Astrocyte (in vitro differentiated cells and primary cell): ENCODE data around the gene CCDC85A. TPM values are rescaled to one million over a fixed set of nuclear protein-coding genes. Genes with fewer than 3 reads are reported as not detected.
"Not testable (repeated sequence)": the region's sequence is repeated elsewhere in the genome, so short reads cannot be mapped to it uniquely, and the experiment has no call there.

Experiments
- DNase-seq: peaks from one replicate; pipeline ENCODE4 v3.0.0-alpha.2; 2010; ENCODE audit warnings: low read depth
- FAIRE-seq: peaks from 2 replicates; lab custom pipeline; 2011; peaks lifted over from hg19 to GRCh38; lab: Jason Lieb, UNC
- H2AFZ ChIP-seq: 2 replicates; pipeline ENCODE4 v1.6.0; 2012; ENCODE audit warnings: low read depth, low read length, inconsistent platforms
- H3K27ac ChIP-seq: 2 replicates; pipeline ENCODE4 v1.5.1; 2011; ENCODE audit warnings: low read depth, low read length, inconsistent platforms
- H3K27me3 ChIP-seq: 2 replicates; pipeline ENCODE4 v1.6.0; 2011; ENCODE audit warnings: low read length, inconsistent platforms; ENCODE audit not compliant: insufficient read depth
- H3K36me3 ChIP-seq: 2 replicates; pipeline ENCODE4 v1.5.1; 2011; ENCODE audit warnings: low read length, inconsistent platforms; ENCODE audit not compliant: insufficient read depth
- H3K4me1 ChIP-seq: 2 replicates; pipeline ENCODE4 v1.5.1; 2011; ENCODE audit warnings: low read length, inconsistent platforms; ENCODE audit not compliant: insufficient read depth
- H3K4me2 ChIP-seq: 2 replicates; pipeline ENCODE4 v1.6.0; 2012; ENCODE audit warnings: low read length, inconsistent platforms
- H3K4me3 ChIP-seq: 2 replicates; pipeline ENCODE4 v1.5.1; 2011; ENCODE audit warnings: low read depth, mild to moderate bottlenecking, low read length, inconsistent platforms; ENCODE audit not compliant: insufficient read depth
- H3K79me2 ChIP-seq: 2 replicates; pipeline ENCODE4 v1.6.0; 2012; ENCODE audit warnings: mild to moderate bottlenecking, low read length, inconsistent platforms; ENCODE audit not compliant: insufficient read depth
- H3K9ac ChIP-seq: 2 replicates; pipeline ENCODE4 v1.6.0; 2012; ENCODE audit warnings: mild to moderate bottlenecking, low read length, inconsistent platforms
- H3K9me3 ChIP-seq: 2 replicates; pipeline ENCODE4 v1.5.1; 2012; ENCODE audit warnings: low read depth, mild to moderate bottlenecking, low read length, inconsistent platforms; ENCODE audit not compliant: insufficient read depth
- H4K20me1 ChIP-seq: 2 replicates; pipeline ENCODE4 v1.6.0; 2012; ENCODE audit warnings: low read length, inconsistent platforms; ENCODE audit not compliant: insufficient read depth
- H3K27ac Mint-ChIP-seq: one replicate; pipeline ENCODE4 v1.8.0; 2021; ENCODE audit warnings: mild to moderate bottlenecking, mixed read lengths; ENCODE audit not compliant: unreplicated experiment
- H3K27me3 Mint-ChIP-seq: one replicate; pipeline ENCODE4 v1.8.0; 2021; ENCODE audit warnings: low read depth, mixed read lengths; ENCODE audit not compliant: unreplicated experiment
- H3K36me3 Mint-ChIP-seq: one replicate; pipeline ENCODE4 v1.8.0; 2021; ENCODE audit warnings: low read depth, mixed read lengths; ENCODE audit not compliant: unreplicated experiment
- H3K4me1 Mint-ChIP-seq: one replicate; pipeline ENCODE4 v1.8.0; 2021; ENCODE audit warnings: low read depth, mixed read lengths; ENCODE audit not compliant: unreplicated experiment
- H3K4me3 Mint-ChIP-seq: one replicate; pipeline ENCODE4 v1.8.0; 2021; ENCODE audit warnings: mild to moderate bottlenecking, moderate library complexity, mixed read lengths; ENCODE audit not compliant: unreplicated experiment
- H3K9me3 Mint-ChIP-seq: one replicate; pipeline ENCODE4 v1.8.0; 2021; ENCODE audit warnings: mild to moderate bottlenecking, mixed read lengths; ENCODE audit not compliant: unreplicated experiment
- EZH2 ChIP-seq: IDR thresholded peaks from 2 replicates; pipeline ENCODE4 v1.6.1; 2012; ENCODE audit warnings: mild to moderate bottlenecking, low read length, inconsistent platforms; ENCODE audit not compliant: insufficient read depth
- total RNA-seq: library from RNA; stranded (reverse); gene quantifications from 2 replicates; pipeline ENCODE4 v1.2.1, GENCODE V29; 2021
- TF ChIP-seq, protein P1 (sequence below): IDR thresholded peaks from 2 replicates; pipeline ENCODE4 v1.5.1; 2011; ENCODE audit warnings: low read depth, mild to moderate bottlenecking, inconsistent platforms, low read length, moderate library complexity; ENCODE audit not compliant: insufficient read depth

The CCDC85A gene
- total RNA-seq, 1 donor from 2014 or later: 8.9 TPM

DNA sequence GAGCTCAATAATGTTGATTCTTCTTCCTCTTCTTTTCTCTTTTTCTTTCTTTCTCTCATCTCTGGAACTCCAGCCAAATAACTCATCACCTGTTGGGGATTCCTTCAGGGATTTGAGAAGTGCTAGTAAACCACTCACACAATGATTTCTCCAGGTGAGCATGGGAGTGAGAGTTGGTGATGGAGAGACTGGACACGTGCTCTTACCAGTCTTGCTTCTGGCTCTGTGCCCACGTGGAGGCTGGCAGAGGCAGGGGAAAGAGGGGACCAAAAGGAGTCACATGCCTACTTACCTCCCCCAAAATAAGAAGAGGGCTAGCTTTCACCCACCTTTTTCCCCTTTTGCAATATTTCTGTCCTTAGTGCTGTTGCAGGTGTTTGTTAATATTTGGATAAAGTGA lies 28.6 kb upstream of the CCDC85A start:
- Histone ChIP-seq H3K36me3 (no peaks in the 10 kb centered on the region), H3K4me1 (no peaks in the 10 kb centered on the region), H3K9me3 (no peaks in the 10 kb centered on the region), H3K9ac (no peak overlapping the region), H4K20me1 (no peaks in the 10 kb centered on the region), H2AFZ (no peak overlapping the region), H3K27ac (no peak overlapping the region), H3K4me3 (no peak overlapping the region), H3K27me3 (no peaks in the 10 kb centered on the region), H3K79me2 (no peaks in the 10 kb centered on the region), H3K4me2 (no peak overlapping the region)
- Mint-ChIP-seq H3K27me3 (peaks cover 14% of the 10 kb centered on the region), H3K4me1 (no peaks in the 10 kb centered on the region), H3K4me3 (no peak overlapping the region), H3K27ac (no peak overlapping the region), H3K36me3 (no peaks in the 10 kb centered on the region), H3K9me3 (no peaks in the 10 kb centered on the region)
- TF ChIP-seq, protein P1, sequence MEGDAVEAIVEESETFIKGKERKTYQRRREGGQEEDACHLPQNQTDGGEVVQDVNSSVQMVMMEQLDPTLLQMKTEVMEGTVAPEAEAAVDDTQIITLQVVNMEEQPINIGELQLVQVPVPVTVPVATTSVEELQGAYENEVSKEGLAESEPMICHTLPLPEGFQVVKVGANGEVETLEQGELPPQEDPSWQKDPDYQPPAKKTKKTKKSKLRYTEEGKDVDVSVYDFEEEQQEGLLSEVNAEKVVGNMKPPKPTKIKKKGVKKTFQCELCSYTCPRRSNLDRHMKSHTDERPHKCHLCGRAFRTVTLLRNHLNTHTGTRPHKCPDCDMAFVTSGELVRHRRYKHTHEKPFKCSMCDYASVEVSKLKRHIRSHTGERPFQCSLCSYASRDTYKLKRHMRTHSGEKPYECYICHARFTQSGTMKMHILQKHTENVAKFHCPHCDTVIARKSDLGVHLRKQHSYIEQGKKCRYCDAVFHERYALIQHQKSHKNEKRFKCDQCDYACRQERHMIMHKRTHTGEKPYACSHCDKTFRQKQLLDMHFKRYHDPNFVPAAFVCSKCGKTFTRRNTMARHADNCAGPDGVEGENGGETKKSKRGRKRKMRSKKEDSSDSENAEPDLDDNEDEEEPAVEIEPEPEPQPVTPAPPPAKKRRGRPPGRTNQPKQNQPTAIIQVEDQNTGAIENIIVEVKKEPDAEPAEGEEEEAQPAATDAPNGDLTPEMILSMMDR: no peak
- no peak for TF ChIP-seq EZH2
- DNase-seq (no peak), FAIRE-seq (no peak)

DNA sequence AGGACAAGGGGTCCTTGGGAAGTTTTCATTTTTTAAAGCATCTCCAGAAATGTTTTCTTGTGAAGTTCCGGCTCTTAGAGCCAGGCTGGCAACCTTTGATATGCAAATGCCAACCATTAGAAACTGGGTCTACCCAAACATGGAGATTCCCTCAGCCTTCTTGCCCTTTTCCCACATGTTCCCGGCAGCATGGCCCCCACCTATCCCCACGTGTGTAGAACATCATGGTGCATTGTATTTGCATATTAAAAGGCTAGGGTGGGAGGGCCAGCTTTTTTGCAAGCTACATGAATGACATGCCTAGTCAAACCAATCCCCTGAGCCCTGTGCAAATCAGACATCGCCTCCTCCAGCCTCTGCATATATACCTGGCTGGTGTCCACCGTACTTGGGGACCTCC lies 23.9 kb upstream of the CCDC85A start:
- not testable (repeated sequence) for H3K27ac Mint-ChIP-seq, H3K9me3 ChIP-seq, H4K20me1 ChIP-seq, H3K27me3 ChIP-seq, H3K79me2 ChIP-seq, H3K9ac ChIP-seq, H2AFZ ChIP-seq, H3K36me3 Mint-ChIP-seq, H3K4me3 ChIP-seq, H3K36me3 ChIP-seq, H3K4me3 Mint-ChIP-seq, H3K4me1 ChIP-seq, H3K27me3 Mint-ChIP-seq, H3K4me2 ChIP-seq, FAIRE-seq, H3K9me3 Mint-ChIP-seq, H3K4me1 Mint-ChIP-seq, DNase-seq, H3K27ac ChIP-seq

DNA sequence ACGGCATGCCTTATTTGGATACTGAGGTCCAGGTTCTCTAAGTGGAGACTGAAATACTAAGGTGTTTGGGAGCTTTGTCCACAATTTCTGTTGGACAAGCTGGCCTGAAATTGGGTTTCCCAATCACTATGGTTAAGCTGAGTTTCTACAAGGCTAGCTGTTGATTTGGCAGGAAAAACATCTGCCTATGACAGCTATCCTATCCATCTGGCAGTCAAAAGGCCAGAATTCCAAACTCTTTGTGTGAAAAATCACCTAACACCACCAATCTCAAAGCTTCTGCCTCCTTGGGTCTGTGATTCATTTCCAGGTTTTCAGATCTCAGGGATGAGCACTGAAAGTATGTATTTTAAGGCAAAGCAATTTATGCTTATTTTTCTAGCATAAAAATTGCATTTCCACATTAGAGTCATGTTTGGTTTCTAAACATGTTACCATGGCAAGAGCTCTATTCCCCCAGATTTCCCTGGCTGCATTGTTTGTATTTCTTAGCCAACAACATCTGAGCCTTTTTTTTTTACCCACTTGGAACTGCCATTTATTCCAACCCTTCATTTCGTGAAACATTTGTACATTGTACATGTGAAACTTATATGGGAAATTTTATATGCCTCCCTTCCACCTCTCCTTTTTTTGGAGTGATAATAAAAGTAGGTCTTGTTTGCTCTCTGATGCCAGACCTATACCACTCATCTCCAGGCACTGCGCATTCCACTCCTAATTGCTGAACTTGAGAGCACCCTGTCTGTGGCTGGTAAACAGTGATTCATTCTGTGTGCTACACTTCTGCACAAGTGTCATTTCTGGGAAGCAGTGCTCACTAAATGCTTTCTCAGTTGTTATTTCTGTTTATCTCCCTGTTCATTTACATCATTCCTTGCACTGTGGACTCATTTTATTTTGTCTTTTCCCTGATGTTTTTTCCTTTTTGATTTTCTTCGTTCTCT lies 15.9 kb upstream of the CCDC85A start:
- no peak overlapping the region for H2AFZ ChIP-seq
- no peaks in the 10 kb centered on the region for H3K27me3 Mint-ChIP-seq
- H3K4me2 ChIP-seq: no peak overlapping the region
- peaks cover 2% of the 10 kb centered on the region for H3K9me3 Mint-ChIP-seq
- H3K4me1 ChIP-seq: no peaks in the 10 kb centered on the region
- DNase-seq: peak; percentile 72
- peaks cover 41% of the 10 kb centered on the region for H3K4me1 Mint-ChIP-seq
- H3K36me3 Mint-ChIP-seq: no peaks in the 10 kb centered on the region
- no peaks in the 10 kb centered on the region for H3K36me3 ChIP-seq
- no peak overlapping the region for H3K4me3 ChIP-seq
- peak overlapping the region; percentile 64 for H3K27ac Mint-ChIP-seq
- H3K9me3 ChIP-seq: no peaks in the 10 kb centered on the region
- peak overlapping the region; percentile 0 for H3K4me3 Mint-ChIP-seq
- H3K27me3 ChIP-seq: no peaks in the 10 kb centered on the region
- no peak for TF ChIP-seq EZH2
- TF ChIP-seq, protein P1: no peak
- no peaks in the 10 kb centered on the region for H4K20me1 ChIP-seq
- H3K79me2 ChIP-seq: no peaks in the 10 kb centered on the region
- no peak overlapping the region for H3K9ac ChIP-seq
- no peak overlapping the region for H3K27ac ChIP-seq
- FAIRE-seq: no peak
